ENCODE results near the gene ZNF18.

- TF ChIP-seq, protein P1, sequence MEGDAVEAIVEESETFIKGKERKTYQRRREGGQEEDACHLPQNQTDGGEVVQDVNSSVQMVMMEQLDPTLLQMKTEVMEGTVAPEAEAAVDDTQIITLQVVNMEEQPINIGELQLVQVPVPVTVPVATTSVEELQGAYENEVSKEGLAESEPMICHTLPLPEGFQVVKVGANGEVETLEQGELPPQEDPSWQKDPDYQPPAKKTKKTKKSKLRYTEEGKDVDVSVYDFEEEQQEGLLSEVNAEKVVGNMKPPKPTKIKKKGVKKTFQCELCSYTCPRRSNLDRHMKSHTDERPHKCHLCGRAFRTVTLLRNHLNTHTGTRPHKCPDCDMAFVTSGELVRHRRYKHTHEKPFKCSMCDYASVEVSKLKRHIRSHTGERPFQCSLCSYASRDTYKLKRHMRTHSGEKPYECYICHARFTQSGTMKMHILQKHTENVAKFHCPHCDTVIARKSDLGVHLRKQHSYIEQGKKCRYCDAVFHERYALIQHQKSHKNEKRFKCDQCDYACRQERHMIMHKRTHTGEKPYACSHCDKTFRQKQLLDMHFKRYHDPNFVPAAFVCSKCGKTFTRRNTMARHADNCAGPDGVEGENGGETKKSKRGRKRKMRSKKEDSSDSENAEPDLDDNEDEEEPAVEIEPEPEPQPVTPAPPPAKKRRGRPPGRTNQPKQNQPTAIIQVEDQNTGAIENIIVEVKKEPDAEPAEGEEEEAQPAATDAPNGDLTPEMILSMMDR (conservative IDR thresholded peaks at IDR 0.05; ENCODE audit: low read length): no peak
- TF ChIP-seq EZH2phosphoT487 (IDR thresholded peaks at IDR 0.05; ENCODE audit: borderline replicate concordance, low read depth, low read length): no peak
These were observed 68.8 kb downstream of the ZNF18 start for GRCh38 chr17:11928436-11928835.
